Measurements from ENCODE around the gene UXS1. TPM values are rescaled to one million over a fixed set of nuclear protein-coding genes. Genes with fewer than 3 reads are reported as not detected.

The UXS1 gene
- total RNA-seq, 1 experiment from 2014 or later: 49.1 TPM

DNA sequence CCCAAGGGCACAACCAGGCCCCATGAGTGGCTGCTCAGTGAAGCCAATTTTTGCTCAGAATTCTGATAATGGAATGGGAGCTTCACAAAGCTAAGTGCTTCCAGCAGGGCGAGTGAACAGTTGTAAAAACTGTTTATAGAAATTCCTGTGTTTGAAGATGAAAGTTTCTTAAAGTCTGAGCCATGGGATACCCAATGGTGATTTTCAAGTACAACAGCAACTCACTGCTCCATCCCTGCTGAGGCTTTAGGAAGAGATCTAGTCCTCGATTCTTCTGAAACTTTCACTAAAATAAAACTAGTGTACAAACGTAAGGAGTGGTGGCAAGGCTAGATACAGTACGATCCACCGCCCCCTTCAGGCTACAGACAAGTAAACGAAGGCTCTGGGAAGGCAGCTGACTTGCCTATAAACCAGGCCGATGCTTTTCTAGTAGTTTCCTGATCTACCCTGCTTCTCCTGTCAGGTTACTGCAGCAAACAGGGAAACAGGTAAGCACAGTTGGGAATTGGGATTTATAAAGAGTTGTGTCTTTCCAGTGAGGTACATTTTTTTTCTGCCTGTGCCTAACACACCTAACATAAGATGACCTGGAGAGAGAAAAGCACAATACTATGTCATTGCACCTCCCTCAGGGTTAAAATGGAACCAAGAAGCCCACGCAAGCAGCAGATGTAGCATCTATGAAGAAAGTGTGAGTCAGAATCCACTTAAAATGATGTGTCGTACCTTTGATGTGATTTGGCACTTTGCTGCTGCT, 108.7 kb downstream of the UXS1 start:
- ChIA-PET POLR2A (ENCODE audit: unreplicated experiment) (no interaction called here), CTCF (no interaction called here)
- Histone ChIP-seq H3F3A (ENCODE audit: low read length, unreplicated experiment) (no peaks in the 10 kb centered on the region), H3K27ac (ENCODE audit: low read length) (no peak overlapping the region), H4K20me1 (ENCODE audit: low read length) (no peaks in the 10 kb centered on the region), H3K4me3 (ENCODE audit: low read length) (no peak overlapping the region), H3K9me2 (replicated peaks; ENCODE audit: low read length) (no peaks in the 10 kb centered on the region), H3K36me3 (ENCODE audit: low read depth, low read length) (no peaks in the 10 kb centered on the region), H3K79me2 (ENCODE audit: low read length) (no peaks in the 10 kb centered on the region), H3K27me3 (ENCODE audit: low read length) (no peaks in the 10 kb centered on the region), H3K4me2 (ENCODE audit: low read length) (no peak overlapping the region), H2AFZ (ENCODE audit: low read length) (no peak overlapping the region), H3K9ac (ENCODE audit: low read length) (no peak overlapping the region), H3K9me3 (ENCODE audit: low read length) (no peaks in the 10 kb centered on the region), H3K4me1 (ENCODE audit: insufficient read depth, low read length) (no peaks in the 10 kb centered on the region)
- DNase-seq (peak; percentile 42), ATAC-seq (peak; percentile 56)
- intact Hi-C loops (cut with micrococcal nuclease): loop anchor here (5.0 kb wide), 1 partner anchor 508 kb away; no protein-coding TSS in a partner anchor
- BruUV-seq (replicated peaks): no TSS peak
- TF ChIP-seq, protein P1, sequence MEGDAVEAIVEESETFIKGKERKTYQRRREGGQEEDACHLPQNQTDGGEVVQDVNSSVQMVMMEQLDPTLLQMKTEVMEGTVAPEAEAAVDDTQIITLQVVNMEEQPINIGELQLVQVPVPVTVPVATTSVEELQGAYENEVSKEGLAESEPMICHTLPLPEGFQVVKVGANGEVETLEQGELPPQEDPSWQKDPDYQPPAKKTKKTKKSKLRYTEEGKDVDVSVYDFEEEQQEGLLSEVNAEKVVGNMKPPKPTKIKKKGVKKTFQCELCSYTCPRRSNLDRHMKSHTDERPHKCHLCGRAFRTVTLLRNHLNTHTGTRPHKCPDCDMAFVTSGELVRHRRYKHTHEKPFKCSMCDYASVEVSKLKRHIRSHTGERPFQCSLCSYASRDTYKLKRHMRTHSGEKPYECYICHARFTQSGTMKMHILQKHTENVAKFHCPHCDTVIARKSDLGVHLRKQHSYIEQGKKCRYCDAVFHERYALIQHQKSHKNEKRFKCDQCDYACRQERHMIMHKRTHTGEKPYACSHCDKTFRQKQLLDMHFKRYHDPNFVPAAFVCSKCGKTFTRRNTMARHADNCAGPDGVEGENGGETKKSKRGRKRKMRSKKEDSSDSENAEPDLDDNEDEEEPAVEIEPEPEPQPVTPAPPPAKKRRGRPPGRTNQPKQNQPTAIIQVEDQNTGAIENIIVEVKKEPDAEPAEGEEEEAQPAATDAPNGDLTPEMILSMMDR (conservative IDR thresholded peaks at IDR 0.05; ENCODE audit: low read depth, low read length): peak; percentile 59
- TF ChIP-seq EZH2phosphoT487 (IDR thresholded peaks at IDR 0.05; ENCODE audit: borderline replicate concordance, low read length) (no peak), EZH2 (IDR thresholded peaks at IDR 0.05; ENCODE audit: low read length, unreplicated experiment) (no peak)

DNA sequence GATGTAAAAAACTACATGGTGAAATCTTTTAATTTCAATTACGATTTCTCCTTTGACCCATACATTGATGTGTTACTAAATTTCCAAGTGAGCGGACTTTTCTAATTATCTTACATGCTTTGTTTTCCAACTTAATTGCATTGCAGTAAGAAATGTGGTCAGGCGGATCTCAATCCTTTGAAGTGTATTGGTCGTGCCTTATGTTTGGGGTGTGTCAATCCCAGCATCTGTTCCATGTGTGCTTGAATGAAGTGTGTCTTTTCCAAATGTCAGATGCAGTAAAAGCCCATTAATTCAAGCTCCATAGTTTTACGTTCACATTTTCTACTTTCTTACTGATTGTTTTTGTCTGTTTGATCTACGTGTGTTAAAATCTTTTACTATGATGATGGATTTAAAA, 113.1 kb downstream of the UXS1 start:
- CTCF ChIA-PET: interaction anchor here (0.7 kb wide), 1 partner anchor 71 kb away, joined by 3 read pairs; no protein-coding TSS in a partner anchor
- H3K4me2 ChIP-seq (ENCODE audit: low read length): no peak overlapping the region
- H4K20me1 ChIP-seq (ENCODE audit: low read length): no peaks in the 10 kb centered on the region
- no TSS peak for BruUV-seq (replicated peaks)
- H3K36me3 ChIP-seq (ENCODE audit: low read depth, low read length): no peaks in the 10 kb centered on the region
- no peaks in the 10 kb centered on the region for H3K79me2 ChIP-seq (ENCODE audit: low read length)
- intact Hi-C loops (cut with micrococcal nuclease): no loop called here
- POLR2A ChIA-PET (ENCODE audit: unreplicated experiment): no interaction called here
- no peaks in the 10 kb centered on the region for H3F3A ChIP-seq (ENCODE audit: low read length, unreplicated experiment)
- TF ChIP-seq EZH2phosphoT487 (IDR thresholded peaks at IDR 0.05; ENCODE audit: borderline replicate concordance, low read length) (no peak), EZH2 (IDR thresholded peaks at IDR 0.05; ENCODE audit: low read length, unreplicated experiment) (no peak)
- TF ChIP-seq, protein P1 (conservative IDR thresholded peaks at IDR 0.05; ENCODE audit: low read depth, low read length): no peak
- H2AFZ ChIP-seq (ENCODE audit: low read length): no peak overlapping the region
- no peak overlapping the region for H3K9ac ChIP-seq (ENCODE audit: low read length)
- no peaks in the 10 kb centered on the region for H3K27me3 ChIP-seq (ENCODE audit: low read length)
- no peak overlapping the region for H3K4me3 ChIP-seq (ENCODE audit: low read length)
- DNase-seq (no peak), ATAC-seq (no peak)
- no peaks in the 10 kb centered on the region for H3K9me3 ChIP-seq (ENCODE audit: low read length)
- H3K27ac ChIP-seq (ENCODE audit: low read length): no peak overlapping the region
- no peaks in the 10 kb centered on the region for H3K4me1 ChIP-seq (ENCODE audit: insufficient read depth, low read length)
- H3K9me2 ChIP-seq (replicated peaks; ENCODE audit: low read length): no peaks in the 10 kb centered on the region

DNA sequence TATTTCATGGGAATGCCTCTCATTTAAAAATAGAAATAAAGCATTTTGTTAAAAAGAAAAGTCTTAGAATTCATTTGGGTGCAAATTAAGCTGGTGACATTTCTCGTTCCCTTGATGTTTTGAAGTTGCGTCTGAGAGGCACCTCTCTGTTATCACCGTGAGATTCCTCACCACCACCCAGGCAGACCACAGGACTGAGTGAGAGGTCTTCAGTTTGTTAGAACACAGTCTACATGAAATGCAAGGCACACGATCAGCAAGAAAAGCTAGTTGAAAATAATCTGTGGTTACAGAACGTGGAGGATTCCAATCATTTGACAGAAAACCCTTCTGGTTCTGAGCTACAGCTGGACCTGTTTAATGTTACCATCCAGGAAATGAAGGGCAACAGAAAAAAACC, 116.0 kb downstream of the UXS1 start:
- CTCF ChIA-PET: no interaction called here

More for the DNA sequence above, 116.0 kb downstream of the UXS1 start:
- Histone ChIP-seq H2AFZ (ENCODE audit: low read length) (no peak overlapping the region), H3K27ac (ENCODE audit: low read length) (no peak overlapping the region), H3K79me2 (ENCODE audit: low read length) (no peaks in the 10 kb centered on the region), H3K27me3 (ENCODE audit: low read length) (peaks cover 5% of the 10 kb centered on the region; the same call in 1 of the 2 replicates), H3K36me3 (ENCODE audit: low read depth, low read length) (no peaks in the 10 kb centered on the region), H3F3A (ENCODE audit: low read length, unreplicated experiment) (no peaks in the 10 kb centered on the region), H3K4me1 (ENCODE audit: insufficient read depth, low read length) (no peaks in the 10 kb centered on the region), H3K4me3 (ENCODE audit: low read length) (no peak overlapping the region), H3K9me3 (ENCODE audit: low read length) (no peaks in the 10 kb centered on the region), H3K4me2 (ENCODE audit: low read length) (no peak overlapping the region), H3K9me2 (replicated peaks; ENCODE audit: low read length) (no peaks in the 10 kb centered on the region), H3K9ac (ENCODE audit: low read length) (no peak overlapping the region), H4K20me1 (ENCODE audit: low read length) (no peaks in the 10 kb centered on the region)
- TF ChIP-seq EZH2 (IDR thresholded peaks at IDR 0.05; ENCODE audit: low read length, unreplicated experiment): no peak
- TF ChIP-seq EZH2phosphoT487 (IDR thresholded peaks at IDR 0.05; ENCODE audit: borderline replicate concordance, low read length): no peak
- TF ChIP-seq, protein P1 (conservative IDR thresholded peaks at IDR 0.05; ENCODE audit: low read depth, low read length): no peak
- DNase-seq (no peak), ATAC-seq (no peak)
- no TSS peak for BruUV-seq (replicated peaks)
- intact Hi-C loops (cut with micrococcal nuclease): no loop called here
- POLR2A ChIA-PET (ENCODE audit: unreplicated experiment): no interaction called here
